ENCODE data around the gene TMEM175.

DNA sequence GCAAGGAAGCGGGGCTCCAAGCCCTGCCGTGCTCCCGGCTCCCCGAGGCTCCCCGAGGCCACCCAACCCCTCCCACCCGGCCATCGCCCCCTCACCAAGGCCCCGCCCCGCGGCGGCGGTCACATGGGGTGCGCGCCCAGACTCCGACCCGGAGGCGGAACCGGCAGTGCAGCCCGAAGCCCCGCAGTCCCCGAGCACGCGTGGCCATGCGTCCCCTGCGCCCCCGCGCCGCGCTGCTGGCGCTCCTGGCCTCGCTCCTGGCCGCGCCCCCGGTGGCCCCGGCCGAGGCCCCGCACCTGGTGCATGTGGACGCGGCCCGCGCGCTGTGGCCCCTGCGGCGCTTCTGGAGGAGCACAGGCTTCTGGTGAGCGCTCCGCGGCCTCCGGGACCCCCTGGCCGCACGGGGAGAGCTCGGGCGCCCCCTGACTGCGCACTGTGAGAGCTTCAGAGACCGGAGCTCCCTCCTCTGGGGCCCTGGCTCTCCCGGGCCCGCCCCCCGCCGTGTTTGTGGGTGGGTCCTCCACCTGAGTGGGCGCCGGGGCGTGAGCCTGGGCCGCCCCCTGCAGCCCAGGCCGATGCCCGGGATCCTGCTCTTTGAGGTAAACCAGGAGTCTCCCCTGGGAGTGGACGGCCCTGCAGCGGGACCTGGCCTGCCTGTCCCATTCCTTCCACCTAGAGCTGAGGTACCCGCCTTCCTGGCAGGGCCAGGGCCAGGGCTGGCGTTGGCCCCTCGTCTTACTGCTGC lies 54.8 kb downstream of the TMEM175 start, which contains the start of gene IDUA:
- TF ChIP-seq, protein P1, sequence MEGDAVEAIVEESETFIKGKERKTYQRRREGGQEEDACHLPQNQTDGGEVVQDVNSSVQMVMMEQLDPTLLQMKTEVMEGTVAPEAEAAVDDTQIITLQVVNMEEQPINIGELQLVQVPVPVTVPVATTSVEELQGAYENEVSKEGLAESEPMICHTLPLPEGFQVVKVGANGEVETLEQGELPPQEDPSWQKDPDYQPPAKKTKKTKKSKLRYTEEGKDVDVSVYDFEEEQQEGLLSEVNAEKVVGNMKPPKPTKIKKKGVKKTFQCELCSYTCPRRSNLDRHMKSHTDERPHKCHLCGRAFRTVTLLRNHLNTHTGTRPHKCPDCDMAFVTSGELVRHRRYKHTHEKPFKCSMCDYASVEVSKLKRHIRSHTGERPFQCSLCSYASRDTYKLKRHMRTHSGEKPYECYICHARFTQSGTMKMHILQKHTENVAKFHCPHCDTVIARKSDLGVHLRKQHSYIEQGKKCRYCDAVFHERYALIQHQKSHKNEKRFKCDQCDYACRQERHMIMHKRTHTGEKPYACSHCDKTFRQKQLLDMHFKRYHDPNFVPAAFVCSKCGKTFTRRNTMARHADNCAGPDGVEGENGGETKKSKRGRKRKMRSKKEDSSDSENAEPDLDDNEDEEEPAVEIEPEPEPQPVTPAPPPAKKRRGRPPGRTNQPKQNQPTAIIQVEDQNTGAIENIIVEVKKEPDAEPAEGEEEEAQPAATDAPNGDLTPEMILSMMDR (conservative IDR thresholded peaks at IDR 0.05; ENCODE audit: low read length) = peak; percentile 69
- no peak for TF ChIP-seq EZH2phosphoT487 (IDR thresholded peaks at IDR 0.05; ENCODE audit: borderline replicate concordance)

Measured in Loucy (cell line).